Liver (tissue), 9 donors: ENCODE measurements around the gene OPTN. TPM values are rescaled to one million over a fixed set of nuclear protein-coding genes. Genes with fewer than 3 reads are reported as not detected.
A peak's percentile ranks its signal among the peaks of the same experiment; 100 is the strongest.

Experiments
- DNase-seq: peaks from one replicate; pipeline ENCODE4 v3.0.0-alpha.2; 2017; ENCODE audit warnings: low spot score
- H3K27ac ChIP-seq, 2 donors: one replicate each; pipeline ENCODE4 v1.7.0; 2013; ENCODE audit warnings: inconsistent platforms in 2 of 2, low read length in 2 of 2, control low read depth in 1 of 2, low read depth in 1 of 2, mild to moderate bottlenecking in 1 of 2
- H3K27me3 ChIP-seq, 4 donors: one replicate each; pipeline versions ENCODE4 v1.6.1 to v1.7.0; 2013; ENCODE audit warnings: low read length in 3 of 4, inconsistent platforms in 1 of 4, mild to moderate bottlenecking in 1 of 4, moderate library complexity in 1 of 4; ENCODE audit not compliant: control insufficient read depth in 4 of 4, insufficient read depth in 4 of 4
- H3K36me3 ChIP-seq, 4 donors: one replicate each; pipeline versions ENCODE4 v1.6.1 to v1.7.0; 2013; ENCODE audit warnings: low read length in 3 of 4, mild to moderate bottlenecking in 3 of 4, low read depth in 1 of 4, moderate library complexity in 1 of 4; ENCODE audit not compliant: control insufficient read depth in 4 of 4, insufficient read depth in 3 of 4
- H3K4me1 ChIP-seq, 4 donors: one replicate each; pipeline versions ENCODE4 v1.6.1 to v1.7.0; 2013; ENCODE audit warnings: low read length in 3 of 4, mild to moderate bottlenecking in 3 of 4, moderate library complexity in 1 of 4; ENCODE audit not compliant: control insufficient read depth in 4 of 4, insufficient read depth in 4 of 4
- H3K4me3 ChIP-seq, 3 donors: one replicate each; pipeline versions ENCODE4 v1.6.1 to v1.7.0; 2013; ENCODE audit warnings: low read length in 3 of 3, control low read depth in 1 of 3, low read depth in 1 of 3, mild to moderate bottlenecking in 1 of 3
- H3K9ac ChIP-seq, 2 donors: one replicate each; pipeline ENCODE4 v1.7.0; 2013; ENCODE audit warnings: low read length in 2 of 2, mild to moderate bottlenecking in 2 of 2, moderate library complexity in 2 of 2, control low read depth in 1 of 2, low read depth in 1 of 2
- H3K9me3 ChIP-seq, 4 donors: one replicate each; pipeline versions ENCODE4 v1.6.1 to v1.7.0; 2013; ENCODE audit warnings: low read length in 3 of 4; ENCODE audit not compliant: control insufficient read depth in 4 of 4
- EGR1 ChIP-seq, 2 donors: IDR thresholded peaks; 2 replicates each; pipeline ENCODE4 v1.6.1; 2016 to 2018; ENCODE audit warnings: antibody characterized with exemption in 2 of 2, low read depth in 2 of 2
- FOXA1 ChIP-seq: IDR thresholded peaks from 2 replicates; pipeline ENCODE4 v1.6.1; 2016; ENCODE audit warnings: antibody characterized with exemption
- FOXA2 ChIP-seq: IDR thresholded peaks from 2 replicates; pipeline ENCODE4 v1.6.1; 2016; ENCODE audit warnings: antibody characterized with exemption
- GABPA ChIP-seq, 2 donors: IDR thresholded peaks in 1 of 2; conservative IDR thresholded peaks in 1 of 2; 2 replicates each; pipeline ENCODE4 v1.6.1; 2016; ENCODE audit warnings: antibody characterized with exemption in 2 of 2, mild to moderate bottlenecking in 1 of 2, moderate library complexity in 1 of 2
- HNF4A ChIP-seq, 2 donors: conservative IDR thresholded peaks; 2 replicates each; pipeline ENCODE4 v1.6.1; 2016; ENCODE audit warnings: antibody characterized with exemption in 2 of 2, mild to moderate bottlenecking in 2 of 2
- HNF4G ChIP-seq: IDR thresholded peaks from 2 replicates; pipeline ENCODE4 v1.6.1; 2016; ENCODE audit warnings: antibody characterized with exemption
- NR2F2 ChIP-seq: IDR thresholded peaks from 2 replicates; pipeline ENCODE4 v1.6.1; 2016; ENCODE audit warnings: antibody characterized with exemption
- RAD21 ChIP-seq, 2 donors: IDR thresholded peaks; 2 replicates each; pipeline ENCODE4 v1.6.1; 2016; ENCODE audit warnings: antibody characterized with exemption in 2 of 2, mild to moderate bottlenecking in 2 of 2
- SP1 ChIP-seq: IDR thresholded peaks from 2 replicates; pipeline ENCODE4 v1.6.1; 2018; ENCODE audit warnings: antibody characterized with exemption, mild to moderate bottlenecking
- YY1 ChIP-seq: IDR thresholded peaks from 2 replicates; pipeline ENCODE4 v1.6.1; 2016; ENCODE audit warnings: antibody characterized with exemption, mild to moderate bottlenecking
- WGBS: extraction: QIAGEN DNeasy Blood & Tissue Kit; methylation state at CpG from one replicate; pipeline ENCODE4 v1.1.7; 2013; 5-methylcytosine and 5-hydroxymethylcytosine counted together
- polyA plus RNA-seq, 2 donors: library from polyadenylated mRNA; stranded (reverse) in 1 of 2; unstranded in 1 of 2; fragments of 200-250 nt in 1 of 2; fragments of >200 nt in 1 of 2; fragmentation: Nextera tagmentation in 1 of 2; extraction: Ambion mirVana in 1 of 2; gene quantifications; one replicate each; pipeline versions ENCODE4 v1.2.1 to v1.2.3, GENCODE V29; 2013 to 2015
- total RNA-seq, 2 donors: library from RNA; depleted of rRNA; stranded (reverse); fragments of >200 nt; gene quantifications; one replicate each; pipeline ENCODE4 v1.2.3, GENCODE V29; 2014
- TF ChIP-seq, protein P1 (sequence below): IDR thresholded peaks from 2 replicates; pipeline ENCODE4 v1.6.1; 2016; ENCODE audit warnings: antibody characterized with exemption
- TF ChIP-seq, protein P2 (sequence below): fragments of 150-350 bp; IDR thresholded peaks from 2 replicates; pipeline ENCODE4 v1.5.1; 2017; ENCODE audit warnings: improper control_type of control experiment, low read depth, low read length; ENCODE audit not compliant: missing input control
- TF ChIP-seq, protein P3 (sequence below): IDR thresholded peaks from 2 replicates; pipeline ENCODE4 v1.6.1; 2016; ENCODE audit warnings: antibody characterized with exemption, mild to moderate bottlenecking
- TF ChIP-seq, protein P4 (sequence below): IDR thresholded peaks from 2 replicates; pipeline ENCODE4 v1.6.1; 2016; ENCODE audit warnings: antibody characterized with exemption
- TF ChIP-seq, protein P5 (sequence below): IDR thresholded peaks from 2 replicates; pipeline ENCODE4 v1.6.1; 2016; ENCODE audit warnings: antibody characterized with exemption
- donor health status: healthy.
- donor health status: healthy.
- donor health status: healthy.
- donor health status: healthy.
- donor health status: healthy.

The OPTN gene
- total and polyA plus RNA-seq, 4 donors: 21.5 to 42.0 (median 34.2) TPM

DNA sequence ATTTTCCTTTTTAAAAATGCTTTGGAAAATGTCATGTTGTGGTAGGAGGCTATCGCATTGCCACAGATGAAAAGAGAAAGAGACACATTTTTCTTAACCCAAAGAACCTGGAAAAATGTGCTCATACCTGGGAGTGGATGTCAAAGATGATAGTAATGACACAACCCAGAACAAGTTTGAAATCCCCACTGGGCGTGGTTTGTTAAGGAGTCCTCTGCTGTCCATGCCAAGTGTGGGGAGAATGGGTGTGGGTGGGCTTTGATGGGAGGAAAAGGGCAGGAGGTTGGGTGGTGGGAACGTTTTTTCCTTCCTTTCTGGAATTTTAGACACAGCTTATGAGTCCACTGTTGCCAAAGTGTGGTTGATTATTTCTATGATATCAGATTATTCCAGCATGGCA, 10.9 kb downstream of the OPTN start:
- Histone ChIP-seq H3K27ac (no peak overlapping the region), H3K9ac (no peak overlapping the region), H3K27me3 (no peaks in the 10 kb centered on the region), H3K36me3 (peaks cover 12 to 36% (median 29%) of the 10 kb centered on the region in 4 donors), H3K9me3 (no peaks in the 10 kb centered on the region), H3K4me3 (no peak overlapping the region), H3K4me1 (peaks cover 9 to 22% (median 15%) of the 10 kb centered on the region in 4 donors)
- 88% methylated on average over 3 of the region's 3 CpGs for WGBS
- DNase-seq: no peak
- no peak for TF ChIP-seq FOXA2
- no peak for TF ChIP-seq RAD21 (IDR thresholded peaks at IDR 0.05)

DNA sequence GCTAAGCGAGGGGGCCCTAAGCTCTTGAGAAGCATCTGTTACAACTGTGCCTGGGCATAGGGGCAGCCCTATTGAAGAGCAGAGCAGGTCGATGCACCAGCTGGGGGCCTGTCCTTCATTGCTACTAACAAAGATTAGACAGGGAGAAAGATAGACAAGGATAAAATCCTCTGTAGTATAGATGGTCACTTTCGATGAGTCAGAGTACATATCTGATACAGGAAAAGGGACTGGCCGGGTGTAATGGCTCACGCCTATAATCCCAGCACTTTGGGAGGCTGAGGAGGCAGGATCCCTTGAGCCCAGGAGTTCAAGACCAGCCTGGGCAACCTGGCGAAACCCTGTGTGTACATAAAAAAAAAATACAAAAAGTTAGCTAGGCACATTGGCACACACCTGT, 13.6 kb downstream of the OPTN start:
- Histone ChIP-seq H3K27ac (no peak overlapping the region), H3K36me3 (peaks cover 12 to 44% (median 39%) of the 10 kb centered on the region in 4 donors), H3K9me3 (no peaks in the 10 kb centered on the region), H3K27me3 (no peaks in the 10 kb centered on the region), H3K4me3 (no peak overlapping the region), H3K9ac (no peak overlapping the region), H3K4me1 (peaks cover 3 to 13% (median 7%) of the 10 kb centered on the region in 4 donors)
- TF ChIP-seq EGR1 (IDR thresholded peaks at IDR 0.05; ENCODE audit: low read depth in 2 of 2): no peak
- TF ChIP-seq, protein P1, sequence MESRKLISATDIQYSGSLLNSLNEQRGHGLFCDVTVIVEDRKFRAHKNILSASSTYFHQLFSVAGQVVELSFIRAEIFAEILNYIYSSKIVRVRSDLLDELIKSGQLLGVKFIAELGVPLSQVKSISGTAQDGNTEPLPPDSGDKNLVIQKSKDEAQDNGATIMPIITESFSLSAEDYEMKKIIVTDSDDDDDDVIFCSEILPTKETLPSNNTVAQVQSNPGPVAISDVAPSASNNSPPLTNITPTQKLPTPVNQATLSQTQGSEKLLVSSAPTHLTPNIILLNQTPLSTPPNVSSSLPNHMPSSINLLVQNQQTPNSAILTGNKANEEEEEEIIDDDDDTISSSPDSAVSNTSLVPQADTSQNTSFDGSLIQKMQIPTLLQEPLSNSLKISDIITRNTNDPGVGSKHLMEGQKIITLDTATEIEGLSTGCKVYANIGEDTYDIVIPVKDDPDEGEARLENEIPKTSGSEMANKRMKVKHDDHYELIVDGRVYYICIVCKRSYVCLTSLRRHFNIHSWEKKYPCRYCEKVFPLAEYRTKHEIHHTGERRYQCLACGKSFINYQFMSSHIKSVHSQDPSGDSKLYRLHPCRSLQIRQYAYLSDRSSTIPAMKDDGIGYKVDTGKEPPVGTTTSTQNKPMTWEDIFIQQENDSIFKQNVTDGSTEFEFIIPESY: no peak
- TF ChIP-seq GABPA (IDR thresholded peaks at IDR 0.05 in 1 of 2, conservative IDR thresholded peaks at IDR 0.05 in 1 of 2): no peak
- no peak for TF ChIP-seq SP1
- no peak for TF ChIP-seq RAD21 (IDR thresholded peaks at IDR 0.05)
- TF ChIP-seq NR2F2: no peak
- no peak for TF ChIP-seq HNF4A (conservative IDR thresholded peaks at IDR 0.05)
- DNase-seq: no peak
- WGBS: 89% methylated on average over 6 of the region's 6 CpGs

DNA sequence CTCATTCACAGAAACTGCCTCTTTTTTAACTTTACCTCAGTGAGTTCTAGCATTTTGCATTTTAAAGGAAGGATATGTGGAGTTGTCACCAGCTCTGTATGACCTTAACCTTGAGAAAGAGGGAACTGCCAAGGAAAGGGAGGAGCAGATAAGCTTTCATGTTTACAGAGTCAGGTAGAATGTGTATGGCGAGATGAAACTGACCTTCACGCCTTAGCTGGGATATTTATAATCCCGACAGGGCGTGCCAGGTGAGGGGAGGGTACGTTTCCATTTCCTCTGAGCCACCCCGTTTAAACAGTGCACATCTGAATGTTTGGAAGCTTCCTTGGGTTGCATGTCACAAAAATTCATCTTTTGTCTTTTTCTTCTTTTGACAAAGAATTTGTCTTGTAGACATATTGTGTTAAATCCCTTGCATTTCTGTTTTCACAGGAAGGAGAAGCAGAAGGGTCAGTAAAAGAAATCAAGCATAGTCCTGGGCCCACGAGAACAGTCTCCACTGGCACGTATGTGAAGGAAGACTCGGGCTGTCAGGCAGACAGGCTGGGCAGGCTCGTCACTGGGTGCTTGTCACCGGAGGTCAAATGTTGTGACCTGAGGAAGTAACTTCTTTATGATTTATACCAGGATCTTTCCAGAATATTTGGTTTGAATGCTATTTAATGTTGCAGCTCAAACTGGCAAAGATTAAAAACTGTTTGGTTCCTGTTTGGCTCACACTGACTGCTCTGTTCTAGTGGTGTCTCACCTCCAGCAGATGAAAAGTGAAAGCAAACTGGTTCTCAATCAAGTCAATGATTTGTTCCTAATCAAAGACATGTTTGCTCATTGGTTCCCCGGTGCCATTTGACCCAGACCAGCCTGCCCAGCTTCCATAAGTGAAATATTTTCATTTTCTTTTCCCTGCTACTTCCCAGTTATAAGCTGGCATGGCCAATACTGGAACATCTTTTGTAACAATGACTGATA, 16.2 kb downstream of the OPTN start:
- peaks cover 3 to 16% (median 8%) of the 10 kb centered on the region in 4 donors for H3K4me1 ChIP-seq
- H3K36me3 ChIP-seq: peaks cover 13 to 40% (median 35%) of the 10 kb centered on the region in 4 donors
- H3K9me3 ChIP-seq: no peaks in the 10 kb centered on the region
- 17% methylated on average over 12 of the region's 12 CpGs for WGBS
- H3K9ac ChIP-seq: peak overlapping the region; percentile 16 to 61
- peak overlapping the region; percentile 70 to 75 for H3K27ac ChIP-seq
- no peak for DNase-seq
- H3K27me3 ChIP-seq: no peaks in the 10 kb centered on the region
- peak overlapping the region in 2 of 3 donors; percentile 19 to 28 for H3K4me3 ChIP-seq
- TF ChIP-seq YY1: no peak
- no peak for TF ChIP-seq GABPA (IDR thresholded peaks at IDR 0.05 in 1 of 2, conservative IDR thresholded peaks at IDR 0.05 in 1 of 2)
- peak; percentile 55 for TF ChIP-seq NR2F2
- no peak for TF ChIP-seq HNF4G
- no peak for TF ChIP-seq FOXA2
- TF ChIP-seq HNF4A (conservative IDR thresholded peaks at IDR 0.05): peak in 1 of 2 donors; percentile 18
- peak; percentile 59 for TF ChIP-seq SP1
- TF ChIP-seq, protein P2, sequence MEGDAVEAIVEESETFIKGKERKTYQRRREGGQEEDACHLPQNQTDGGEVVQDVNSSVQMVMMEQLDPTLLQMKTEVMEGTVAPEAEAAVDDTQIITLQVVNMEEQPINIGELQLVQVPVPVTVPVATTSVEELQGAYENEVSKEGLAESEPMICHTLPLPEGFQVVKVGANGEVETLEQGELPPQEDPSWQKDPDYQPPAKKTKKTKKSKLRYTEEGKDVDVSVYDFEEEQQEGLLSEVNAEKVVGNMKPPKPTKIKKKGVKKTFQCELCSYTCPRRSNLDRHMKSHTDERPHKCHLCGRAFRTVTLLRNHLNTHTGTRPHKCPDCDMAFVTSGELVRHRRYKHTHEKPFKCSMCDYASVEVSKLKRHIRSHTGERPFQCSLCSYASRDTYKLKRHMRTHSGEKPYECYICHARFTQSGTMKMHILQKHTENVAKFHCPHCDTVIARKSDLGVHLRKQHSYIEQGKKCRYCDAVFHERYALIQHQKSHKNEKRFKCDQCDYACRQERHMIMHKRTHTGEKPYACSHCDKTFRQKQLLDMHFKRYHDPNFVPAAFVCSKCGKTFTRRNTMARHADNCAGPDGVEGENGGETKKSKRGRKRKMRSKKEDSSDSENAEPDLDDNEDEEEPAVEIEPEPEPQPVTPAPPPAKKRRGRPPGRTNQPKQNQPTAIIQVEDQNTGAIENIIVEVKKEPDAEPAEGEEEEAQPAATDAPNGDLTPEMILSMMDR: no peak
- TF ChIP-seq RAD21 (IDR thresholded peaks at IDR 0.05): no peak
- no peak for TF ChIP-seq FOXA1
- TF ChIP-seq, protein P3, sequence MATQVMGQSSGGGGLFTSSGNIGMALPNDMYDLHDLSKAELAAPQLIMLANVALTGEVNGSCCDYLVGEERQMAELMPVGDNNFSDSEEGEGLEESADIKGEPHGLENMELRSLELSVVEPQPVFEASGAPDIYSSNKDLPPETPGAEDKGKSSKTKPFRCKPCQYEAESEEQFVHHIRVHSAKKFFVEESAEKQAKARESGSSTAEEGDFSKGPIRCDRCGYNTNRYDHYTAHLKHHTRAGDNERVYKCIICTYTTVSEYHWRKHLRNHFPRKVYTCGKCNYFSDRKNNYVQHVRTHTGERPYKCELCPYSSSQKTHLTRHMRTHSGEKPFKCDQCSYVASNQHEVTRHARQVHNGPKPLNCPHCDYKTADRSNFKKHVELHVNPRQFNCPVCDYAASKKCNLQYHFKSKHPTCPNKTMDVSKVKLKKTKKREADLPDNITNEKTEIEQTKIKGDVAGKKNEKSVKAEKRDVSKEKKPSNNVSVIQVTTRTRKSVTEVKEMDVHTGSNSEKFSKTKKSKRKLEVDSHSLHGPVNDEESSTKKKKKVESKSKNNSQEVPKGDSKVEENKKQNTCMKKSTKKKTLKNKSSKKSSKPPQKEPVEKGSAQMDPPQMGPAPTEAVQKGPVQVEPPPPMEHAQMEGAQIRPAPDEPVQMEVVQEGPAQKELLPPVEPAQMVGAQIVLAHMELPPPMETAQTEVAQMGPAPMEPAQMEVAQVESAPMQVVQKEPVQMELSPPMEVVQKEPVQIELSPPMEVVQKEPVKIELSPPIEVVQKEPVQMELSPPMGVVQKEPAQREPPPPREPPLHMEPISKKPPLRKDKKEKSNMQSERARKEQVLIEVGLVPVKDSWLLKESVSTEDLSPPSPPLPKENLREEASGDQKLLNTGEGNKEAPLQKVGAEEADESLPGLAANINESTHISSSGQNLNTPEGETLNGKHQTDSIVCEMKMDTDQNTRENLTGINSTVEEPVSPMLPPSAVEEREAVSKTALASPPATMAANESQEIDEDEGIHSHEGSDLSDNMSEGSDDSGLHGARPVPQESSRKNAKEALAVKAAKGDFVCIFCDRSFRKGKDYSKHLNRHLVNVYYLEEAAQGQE: no peak
- TF ChIP-seq, protein P4, sequence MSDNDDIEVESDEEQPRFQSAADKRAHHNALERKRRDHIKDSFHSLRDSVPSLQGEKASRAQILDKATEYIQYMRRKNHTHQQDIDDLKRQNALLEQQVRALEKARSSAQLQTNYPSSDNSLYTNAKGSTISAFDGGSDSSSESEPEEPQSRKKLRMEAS: no peak
- TF ChIP-seq, protein P1: no peak
- TF ChIP-seq, protein P5, sequence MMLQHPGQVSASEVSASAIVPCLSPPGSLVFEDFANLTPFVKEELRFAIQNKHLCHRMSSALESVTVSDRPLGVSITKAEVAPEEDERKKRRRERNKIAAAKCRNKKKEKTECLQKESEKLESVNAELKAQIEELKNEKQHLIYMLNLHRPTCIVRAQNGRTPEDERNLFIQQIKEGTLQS: no peak
